22Rv1 (cell line): ENCODE data around the gene OGFR.
"Not testable (repeated sequence)": the region's sequence is repeated elsewhere in the genome, so short reads cannot be mapped to it uniquely, and the experiment has no call there.

Experiments
- H3K27ac ChIP-seq: fragments of 450-650 bp; 2 replicates; pipeline ENCODE4 v1.5.1; 2017
- CTCF ChIP-seq: fragments of 450-650 bp; IDR thresholded peaks from 2 replicates; pipeline ENCODE4 v1.5.1; 2017; ENCODE audit warnings: mild to moderate bottlenecking
- ZFX ChIP-seq: fragments of 450-650 bp; IDR thresholded peaks from 2 replicates; pipeline ENCODE4 v1.6.1; 2017; ENCODE audit warnings: antibody characterized with exemption, borderline replicate concordance

OGFR gene

DNA sequence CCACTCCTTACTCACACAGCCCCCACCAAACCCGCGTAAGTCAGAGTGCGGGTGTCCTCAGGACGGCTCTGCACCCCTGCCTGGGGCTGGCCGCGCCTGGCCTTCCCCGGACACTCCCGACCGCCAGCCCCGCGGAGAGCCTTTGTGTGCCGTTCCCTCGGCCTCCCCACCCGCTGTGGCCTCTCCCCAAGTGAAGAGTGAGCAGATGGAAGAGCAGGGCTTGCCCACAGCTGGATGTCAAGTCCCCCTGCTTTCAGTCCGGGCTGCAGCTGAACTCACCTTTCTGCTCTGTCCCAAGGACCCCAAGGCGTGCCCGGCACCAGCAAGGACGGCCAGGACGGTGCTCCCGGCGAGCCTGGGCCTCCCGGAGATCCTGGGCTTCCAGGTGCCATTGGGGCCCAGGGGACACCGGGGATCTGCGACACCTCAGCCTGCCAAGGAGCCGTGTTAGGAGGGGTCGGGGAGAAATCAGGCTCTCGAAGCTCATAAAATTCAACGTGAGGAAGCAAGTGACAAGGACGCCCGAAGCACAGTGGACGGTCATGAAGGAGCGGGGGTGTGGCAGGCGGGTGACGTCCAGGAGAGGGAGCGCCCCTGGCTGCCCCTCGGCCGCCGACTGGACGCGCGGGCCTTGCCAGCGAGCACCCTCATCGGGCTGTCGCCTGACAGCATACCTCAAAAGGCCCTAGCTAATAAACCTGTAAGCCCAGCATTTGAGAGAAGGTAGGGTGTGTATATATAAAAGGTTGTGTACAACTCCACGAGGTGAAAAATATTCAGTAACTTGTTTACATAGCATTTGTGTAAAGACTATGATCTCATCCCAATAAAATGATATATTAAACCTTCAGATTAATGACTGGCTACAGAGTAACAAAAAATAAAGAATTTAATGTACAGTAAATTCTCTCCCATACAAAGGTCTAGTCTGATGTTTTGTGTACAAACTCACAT is 35.9 kb downstream of the OGFR start:
- TF ChIP-seq CTCF (no peak), ZFX (no peak)
- H3K27ac ChIP-seq: 0 out of 2 replicates have a peak overlapping the region, but pooled peaks have one; percentile 28

- no peak overlapping the region for H3K27ac ChIP-seq
- TF ChIP-seq CTCF (no peak), ZFX (no peak)
Measured at GRCh38 chr20:62841705-62842212, 37.1 kb downstream of the OGFR start.

GRCh38 chr20:62843656-62844055 is 39.0 kb downstream of the OGFR start:
- no peak overlapping the region for H3K27ac ChIP-seq
- TF ChIP-seq ZFX (no peak), CTCF (no peak)

- no peak overlapping the region for H3K27ac ChIP-seq
- no peak for TF ChIP-seq CTCF
- TF ChIP-seq ZFX: no peak
Measured at GRCh38 chr20:62844182-62844581, 39.5 kb downstream of the OGFR start.

DNA sequence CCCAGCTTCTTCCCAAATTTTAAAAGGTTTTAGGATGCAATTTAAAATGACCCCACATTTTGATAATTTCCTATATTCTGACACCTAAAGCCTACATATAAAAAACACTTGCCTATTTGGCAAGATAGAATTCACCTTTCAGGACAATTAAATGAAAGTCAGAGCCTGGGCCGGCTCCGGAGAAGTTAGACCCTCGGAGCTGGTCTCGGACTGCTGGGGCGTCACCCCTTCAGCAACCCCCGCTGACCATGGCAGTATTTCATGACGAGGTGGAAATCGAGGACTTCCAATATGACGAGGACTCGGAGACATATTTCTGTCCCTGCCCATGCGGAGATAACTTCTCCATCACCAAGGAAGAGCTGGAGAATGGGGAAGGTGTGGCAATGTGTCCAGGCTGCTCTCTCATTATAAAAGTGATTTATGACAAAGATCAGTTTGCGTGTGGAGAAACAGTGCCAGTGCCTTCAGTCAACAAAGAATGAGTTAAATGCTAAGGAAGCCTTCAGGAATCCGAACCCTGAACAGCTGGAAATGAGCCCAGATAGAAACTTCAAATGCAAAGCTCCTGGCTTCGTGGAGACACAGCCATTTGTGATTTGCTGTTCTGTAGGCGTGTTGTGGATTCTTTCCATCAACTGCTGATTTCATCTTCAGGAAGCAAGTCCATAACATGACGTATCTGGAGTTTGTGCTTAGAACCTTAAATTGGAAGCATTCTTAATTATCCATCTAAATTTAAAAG is 41.0 kb downstream of the OGFR start:
- H3K27ac ChIP-seq: no peak overlapping the region
- no peak for TF ChIP-seq CTCF
- no peak for TF ChIP-seq ZFX

DNA sequence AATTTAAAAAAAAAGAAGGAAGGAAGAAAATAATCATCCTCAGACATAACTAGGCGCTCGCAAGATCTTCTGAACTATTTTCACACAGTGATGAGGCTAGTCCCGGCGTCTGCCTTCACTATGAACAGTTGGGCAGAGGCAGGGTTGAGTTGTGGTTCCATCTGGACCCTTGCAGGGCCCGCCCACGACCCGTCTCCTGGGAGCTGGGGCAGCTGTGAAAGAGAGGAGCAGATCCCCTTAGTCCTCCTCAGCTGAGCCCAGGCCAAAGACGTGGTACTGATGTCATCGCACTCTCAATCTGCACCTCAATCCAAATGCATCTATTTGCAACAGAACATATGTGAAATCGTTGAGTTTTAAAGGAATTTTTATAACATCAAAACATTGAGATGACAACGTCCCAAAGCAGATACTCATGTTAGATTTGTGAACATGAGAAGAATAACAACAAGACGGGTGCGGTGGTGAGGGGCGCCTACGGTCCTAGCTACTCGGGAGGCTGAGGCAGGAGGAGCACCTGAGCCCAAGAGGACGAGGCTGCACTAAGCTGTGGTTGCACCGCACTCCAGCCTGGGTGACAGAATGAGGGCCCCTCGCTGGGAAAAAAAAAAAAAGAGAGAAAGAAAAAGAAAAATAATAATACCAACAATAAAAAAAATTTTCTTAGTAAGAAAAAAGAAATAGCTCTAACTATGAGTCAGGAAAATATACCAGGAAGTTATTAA is 41.7 kb downstream of the OGFR start:
- TF ChIP-seq ZFX (no peak), CTCF (no peak)
- no peak overlapping the region for H3K27ac ChIP-seq

GRCh38 chr20:62848917-62849316 is 44.3 kb downstream of the OGFR start:
- not testable (repeated sequence) for H3K27ac ChIP-seq
